NCI-H2029 treated with DMSO at 0.1 percent for 48 hours (cell line): ENCODE data around the gene CSTB.

ENCODE experiments used
- DNase-seq: peaks from one replicate; lab custom pipeline; 2025; lab: John Stamatoyannopoulos, UW

CSTB gene

DNA sequence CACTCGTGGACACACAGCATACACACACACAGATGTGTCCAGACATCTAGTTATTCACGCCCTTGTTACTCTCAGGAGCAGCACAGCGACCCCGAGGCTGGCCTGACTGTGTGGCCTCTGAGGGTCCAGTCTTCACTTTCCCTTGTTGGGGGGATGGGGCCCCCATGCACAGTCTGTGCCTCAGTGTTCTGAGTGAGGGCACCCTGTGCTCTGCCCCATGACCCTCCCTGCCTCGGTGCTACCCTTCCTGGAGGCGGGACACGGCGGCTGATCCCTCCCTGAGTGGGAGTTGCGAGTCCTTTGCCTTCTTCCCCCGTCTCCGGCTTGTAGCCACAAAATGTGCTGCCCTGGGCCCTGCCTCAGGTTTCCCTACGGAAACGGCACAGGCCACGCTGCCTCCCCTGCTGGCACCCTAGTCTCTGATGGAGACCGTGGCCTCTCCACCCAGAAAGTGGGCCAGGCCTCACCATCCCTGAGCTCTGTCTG is 8.6 kb downstream of the CSTB start:
- DNase-seq, result no peak

DNA sequence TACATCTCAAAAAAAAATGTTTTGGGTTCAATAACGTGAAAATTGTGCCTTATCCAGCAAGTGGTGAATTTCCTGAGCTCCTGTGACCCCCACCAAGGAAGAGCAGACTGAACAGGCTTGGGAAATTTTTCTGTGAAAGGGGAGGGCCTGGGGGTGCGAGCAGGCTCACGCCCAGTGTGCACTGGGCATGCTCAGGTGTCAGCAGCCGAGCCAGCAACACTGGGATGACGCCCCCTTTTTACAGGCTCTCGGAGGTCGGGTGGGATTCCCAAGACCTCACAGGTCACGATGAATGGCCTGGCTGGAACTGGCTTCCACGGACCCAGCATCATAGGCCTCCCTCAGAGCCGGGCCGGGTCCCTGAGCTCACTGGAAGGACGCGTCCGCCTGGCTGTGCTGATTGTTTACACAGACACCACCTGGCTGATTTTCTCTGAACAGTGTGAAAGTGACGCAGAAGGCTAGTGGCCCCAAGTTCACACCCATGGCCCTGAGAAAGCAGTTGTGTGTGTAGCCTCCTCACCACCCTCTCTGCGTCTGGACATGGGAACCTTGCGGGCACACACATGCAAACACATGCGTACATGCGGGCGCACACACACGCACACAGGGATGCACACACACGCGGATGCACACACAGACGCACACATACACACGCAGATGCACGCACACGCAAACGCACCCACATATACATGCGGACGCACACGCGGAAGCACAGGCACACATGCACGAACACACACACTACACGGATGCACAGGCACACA is 9.2 kb downstream of the CSTB start:
- DNase-seq, result no peak

DNA sequence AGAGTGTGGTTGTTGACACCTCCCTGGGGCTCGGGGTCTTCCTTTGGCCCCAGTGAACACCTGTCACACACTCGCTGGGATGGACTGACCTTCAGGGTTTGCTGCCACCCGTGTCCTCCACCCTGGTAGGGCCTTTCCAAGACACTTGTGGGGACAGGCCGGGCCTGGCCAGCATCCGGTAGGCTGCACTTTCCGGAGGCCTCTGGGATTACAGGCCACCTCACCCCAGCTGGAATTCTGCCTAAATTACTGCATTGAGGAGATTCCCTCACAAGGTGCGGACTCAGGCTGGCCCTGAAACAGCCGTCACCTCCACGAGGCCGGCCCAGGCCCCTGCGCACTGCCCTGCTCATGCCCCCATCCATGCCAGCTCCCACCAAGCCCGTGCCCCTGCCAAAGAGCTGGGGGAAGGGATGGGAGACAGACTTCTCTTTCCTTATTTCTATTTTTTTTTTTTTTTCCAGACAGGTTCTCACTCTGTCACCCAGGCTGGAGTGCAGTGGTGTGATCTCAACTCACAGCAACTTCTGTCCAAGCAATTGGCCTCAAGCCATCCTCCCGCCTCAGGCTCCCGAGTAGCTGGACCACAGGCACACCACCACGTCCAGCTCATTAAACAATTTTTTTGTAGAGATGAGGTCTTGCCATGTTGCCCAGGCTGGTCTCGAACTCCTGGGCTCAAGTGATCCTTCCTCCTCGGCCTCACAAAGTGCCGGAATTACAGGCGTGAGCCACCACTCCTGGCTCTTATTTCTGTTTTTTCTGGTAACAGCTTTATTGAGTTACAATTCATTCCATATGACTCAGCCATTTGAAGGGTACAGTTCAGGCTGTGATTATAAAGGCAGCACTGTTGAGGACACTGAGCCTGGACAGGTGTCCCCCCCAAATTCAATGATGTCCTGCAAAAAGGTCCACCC is 11.3 kb downstream of the CSTB start:
- DNase-seq, result no peak

DNA sequence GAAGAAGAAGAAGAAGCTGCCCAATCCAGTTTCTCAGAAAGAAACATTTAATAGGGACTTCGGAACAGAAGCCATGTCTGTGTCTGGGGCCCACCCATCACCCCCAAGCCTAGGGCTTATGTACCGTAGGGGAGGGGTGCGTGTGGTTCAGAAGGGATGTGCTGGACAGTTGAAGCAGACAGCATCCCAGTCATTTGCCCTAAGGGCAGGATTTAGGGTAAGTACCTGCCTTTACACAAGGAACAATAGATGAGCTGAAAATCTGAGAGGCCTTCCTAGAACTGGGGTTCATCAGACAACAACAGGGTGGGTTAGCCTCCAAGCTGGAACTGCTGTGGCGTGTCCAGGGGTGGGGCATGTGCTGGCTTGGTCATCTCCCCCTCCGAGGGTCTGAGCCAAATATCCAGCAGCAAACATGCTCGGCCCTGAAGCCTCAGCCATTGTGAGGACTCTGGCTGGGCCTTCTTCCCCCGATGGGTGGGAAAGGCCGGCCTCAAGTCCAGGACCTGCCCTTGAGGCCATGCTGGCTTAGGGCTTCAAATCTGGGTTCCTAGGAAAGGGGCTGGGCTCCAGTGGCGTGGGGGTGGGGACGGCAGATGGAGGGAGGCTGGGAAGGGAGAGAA is 12.1 kb downstream of the CSTB start:
- no peak for DNase-seq

DNA sequence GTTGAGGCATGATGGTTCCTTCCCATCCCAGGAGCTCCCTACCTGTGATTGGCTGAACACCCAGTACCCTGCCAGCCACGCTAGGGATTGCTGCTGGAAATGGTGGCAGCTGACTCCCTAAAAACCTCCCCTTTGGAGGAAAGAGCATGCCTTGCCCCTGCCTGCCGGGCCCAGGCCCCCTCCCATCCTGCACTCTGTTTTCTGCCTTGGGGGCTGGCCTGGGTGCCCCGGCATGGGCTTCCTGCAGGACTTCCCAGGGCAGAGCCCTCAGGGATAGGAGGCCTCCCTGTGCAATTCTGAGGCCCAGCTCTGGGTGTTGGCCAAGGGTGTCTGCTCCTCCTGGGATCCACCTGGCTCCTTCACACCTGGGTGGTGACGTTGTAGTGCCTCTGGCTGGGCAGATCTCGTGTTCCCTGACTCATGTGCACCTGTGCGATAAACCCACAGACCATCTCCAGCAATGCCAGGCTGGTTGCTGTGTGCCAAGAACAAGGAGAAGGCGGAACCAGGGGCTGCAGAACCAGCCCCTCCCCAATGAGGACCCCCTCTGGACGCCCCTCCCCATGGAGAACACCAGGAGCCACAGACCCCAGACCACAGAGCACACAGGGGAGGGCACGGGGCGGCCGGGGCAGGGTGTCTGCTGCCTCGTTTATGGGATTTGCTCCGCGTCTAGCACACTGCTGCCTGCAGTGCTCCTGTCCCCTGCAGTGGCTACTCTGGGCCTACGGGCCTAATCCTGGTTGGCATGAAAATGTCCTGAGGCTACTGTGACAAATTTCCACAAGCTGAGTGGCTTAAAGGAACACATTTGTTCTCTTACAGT is 13.6 kb downstream of the CSTB start:
- DNase-seq, result no peak

DNA sequence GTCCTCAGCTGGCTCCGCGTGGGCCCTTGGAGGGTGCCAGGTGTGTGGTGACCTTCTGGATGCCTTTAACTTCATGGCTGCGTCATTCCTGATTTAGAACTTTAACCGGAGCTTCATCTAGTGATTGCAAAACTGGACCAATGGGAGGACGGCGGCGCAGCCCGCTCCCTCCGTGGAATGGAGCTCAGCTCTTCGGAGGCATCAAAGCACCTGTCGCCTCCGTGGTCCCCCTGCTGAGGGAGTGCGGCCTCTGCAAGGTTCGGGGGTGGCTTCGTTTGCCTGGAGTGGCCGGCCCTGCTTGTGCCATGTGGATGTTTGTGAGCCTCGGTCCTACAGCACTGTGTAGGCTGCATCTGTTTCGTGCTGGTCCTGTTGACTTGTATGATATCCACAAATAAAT is 14.2 kb downstream of the CSTB start:
- DNase-seq, result no peak

DNA sequence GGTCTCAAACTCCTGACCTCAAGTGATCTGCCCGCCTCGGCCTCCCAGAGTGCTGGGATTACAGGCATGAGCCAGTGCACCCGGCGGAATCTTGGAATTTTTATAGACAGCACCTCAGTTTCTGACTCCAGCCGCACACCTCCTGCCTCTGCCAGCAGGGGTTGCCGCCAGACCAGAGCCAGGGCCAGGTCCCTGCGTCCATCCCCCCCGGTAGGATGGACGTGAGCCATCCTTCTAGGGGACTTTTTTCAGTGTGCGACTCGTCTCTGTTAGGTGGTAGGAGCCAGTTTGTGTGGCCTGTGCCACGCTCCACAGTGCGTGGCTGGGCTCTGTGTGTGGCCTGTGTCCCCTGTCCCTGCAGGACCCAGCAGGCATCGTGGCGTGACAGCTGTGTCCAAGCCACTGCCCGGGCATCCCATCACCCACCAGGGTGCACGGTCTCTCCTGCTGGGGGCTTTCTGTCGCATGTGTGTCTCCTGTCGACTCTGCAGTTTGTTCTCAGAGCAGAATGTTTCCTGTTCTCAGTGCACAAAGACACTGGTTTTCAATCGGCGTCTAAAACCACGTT is 15.6 kb downstream of the CSTB start:
- DNase-seq, result no peak

DNA sequence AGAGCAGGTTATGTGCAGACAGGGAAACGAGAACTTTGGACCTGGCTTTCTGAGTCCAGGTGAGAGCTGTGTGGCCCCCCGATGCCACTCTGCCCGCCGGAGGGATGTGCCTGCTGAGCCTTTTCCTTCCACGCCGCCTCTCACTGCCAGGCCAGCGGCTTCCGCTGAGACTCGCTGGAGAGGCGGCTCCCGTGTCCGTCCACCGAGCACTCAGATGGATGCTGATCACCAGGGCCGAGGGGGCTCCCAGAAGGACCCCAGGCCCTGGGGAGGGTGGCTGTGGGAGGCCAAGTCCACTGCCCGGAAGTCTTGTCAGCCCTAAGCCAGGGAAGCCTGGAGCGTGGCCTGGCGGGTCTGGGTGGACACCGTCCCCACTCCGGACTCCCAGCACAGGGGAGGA is 16.5 kb downstream of the CSTB start:
- no peak for DNase-seq

DNA sequence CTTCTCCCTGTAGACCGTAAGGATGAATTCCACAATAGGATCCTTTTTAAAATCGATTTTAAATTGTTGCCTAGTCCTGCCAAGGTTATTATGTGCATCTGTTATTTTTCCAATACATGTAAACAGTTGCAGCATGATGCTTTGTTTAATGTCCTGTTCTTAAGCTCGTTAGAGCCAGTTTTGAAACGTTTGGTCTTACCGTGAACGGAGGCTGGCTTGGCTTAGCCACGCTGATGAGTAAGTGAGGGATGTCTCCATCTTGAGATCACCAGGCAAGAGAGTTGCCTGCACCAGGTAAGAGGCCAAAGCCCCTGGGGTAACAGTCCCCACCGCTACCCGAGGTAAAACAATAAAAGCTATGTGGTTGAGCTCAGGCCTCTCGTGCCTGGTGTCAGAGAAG is 17.3 kb downstream of the CSTB start:
- no peak for DNase-seq

DNA sequence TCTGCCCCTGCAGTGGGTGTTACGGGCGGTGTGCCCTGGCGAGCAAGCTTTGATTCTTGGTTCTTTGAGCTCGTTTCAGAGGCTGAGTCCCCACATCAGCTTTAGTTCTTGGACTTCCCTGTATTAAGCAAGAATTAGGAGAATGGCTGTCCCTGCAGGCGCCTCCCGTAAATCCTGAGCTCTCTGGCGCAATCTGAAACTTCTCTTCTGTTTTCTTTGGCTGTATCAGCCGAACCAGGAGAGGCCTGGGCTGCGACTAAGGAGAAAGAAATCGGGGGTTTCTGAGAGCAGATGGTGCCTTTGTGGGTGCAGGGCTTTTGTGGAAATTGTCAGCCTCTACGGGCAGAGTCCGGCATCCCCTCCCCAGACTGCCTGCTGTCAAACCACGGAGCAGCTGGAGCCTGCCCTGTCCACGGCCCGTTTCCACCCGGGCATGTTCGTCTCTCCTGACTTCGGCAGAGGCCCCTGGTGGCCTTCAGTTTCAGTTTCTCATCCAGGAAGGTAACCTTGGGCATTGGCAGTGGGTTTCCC is 17.9 kb downstream of the CSTB start:
- no peak for DNase-seq

DNA sequence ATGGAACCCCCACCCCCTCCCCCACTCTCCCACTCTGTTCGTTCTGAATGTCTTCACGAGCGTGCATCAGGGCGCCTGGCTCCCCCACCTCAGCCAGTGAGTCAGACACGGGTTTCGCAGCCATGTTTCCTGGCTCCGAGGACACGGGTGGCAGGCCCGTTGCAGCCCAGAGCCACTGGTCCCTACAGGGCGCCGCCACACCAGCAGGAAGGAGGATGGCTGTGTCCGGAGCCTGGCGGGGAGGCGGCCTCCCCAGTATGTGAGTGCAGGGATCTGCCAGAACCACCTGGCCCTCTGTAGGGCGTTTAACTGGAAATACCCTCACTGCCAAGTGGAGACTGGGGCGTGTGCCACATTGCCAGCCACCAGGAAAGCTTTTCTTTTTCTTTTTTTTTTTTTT is 18.5 kb downstream of the CSTB start:
- no peak for DNase-seq

DNA sequence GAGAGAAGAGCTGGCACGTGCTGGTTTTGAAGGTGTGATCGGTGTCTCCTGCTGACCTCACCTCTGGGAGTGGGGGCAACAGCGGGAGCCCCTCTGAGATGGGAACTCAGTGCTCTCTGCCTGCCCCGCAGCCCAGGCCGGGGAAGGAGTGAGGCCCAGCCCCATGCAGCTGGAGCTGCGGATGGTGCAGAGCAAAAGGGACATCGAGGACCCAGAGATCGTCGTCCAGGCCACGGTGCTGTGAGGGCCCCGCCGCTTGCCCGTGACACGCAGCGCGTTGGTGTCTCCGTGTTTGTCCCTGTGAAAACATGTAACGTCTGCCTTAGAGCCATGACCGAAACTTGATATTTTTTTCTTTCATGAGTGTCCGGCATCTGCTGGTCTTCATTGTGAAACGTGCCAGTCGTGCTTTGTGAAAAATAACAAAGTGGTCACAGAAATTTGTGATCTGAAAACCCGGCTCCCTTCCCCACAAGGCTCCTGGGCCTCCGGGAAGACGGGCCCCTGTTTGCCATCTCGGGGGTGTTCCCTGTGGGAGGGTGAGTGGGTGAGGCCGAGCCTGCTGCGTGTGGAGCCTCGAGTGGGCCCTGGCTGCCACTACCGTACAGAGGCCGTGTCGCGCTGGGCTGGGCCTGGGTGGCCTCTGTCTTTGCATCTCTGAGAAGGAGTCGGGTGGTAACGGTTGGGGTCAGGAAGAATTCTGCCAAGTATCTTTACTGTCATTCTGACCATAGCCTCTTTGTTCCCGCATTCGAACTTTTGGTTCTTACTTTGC is 20.1 kb downstream of the CSTB start:
- DNase-seq, result no peak

DNA sequence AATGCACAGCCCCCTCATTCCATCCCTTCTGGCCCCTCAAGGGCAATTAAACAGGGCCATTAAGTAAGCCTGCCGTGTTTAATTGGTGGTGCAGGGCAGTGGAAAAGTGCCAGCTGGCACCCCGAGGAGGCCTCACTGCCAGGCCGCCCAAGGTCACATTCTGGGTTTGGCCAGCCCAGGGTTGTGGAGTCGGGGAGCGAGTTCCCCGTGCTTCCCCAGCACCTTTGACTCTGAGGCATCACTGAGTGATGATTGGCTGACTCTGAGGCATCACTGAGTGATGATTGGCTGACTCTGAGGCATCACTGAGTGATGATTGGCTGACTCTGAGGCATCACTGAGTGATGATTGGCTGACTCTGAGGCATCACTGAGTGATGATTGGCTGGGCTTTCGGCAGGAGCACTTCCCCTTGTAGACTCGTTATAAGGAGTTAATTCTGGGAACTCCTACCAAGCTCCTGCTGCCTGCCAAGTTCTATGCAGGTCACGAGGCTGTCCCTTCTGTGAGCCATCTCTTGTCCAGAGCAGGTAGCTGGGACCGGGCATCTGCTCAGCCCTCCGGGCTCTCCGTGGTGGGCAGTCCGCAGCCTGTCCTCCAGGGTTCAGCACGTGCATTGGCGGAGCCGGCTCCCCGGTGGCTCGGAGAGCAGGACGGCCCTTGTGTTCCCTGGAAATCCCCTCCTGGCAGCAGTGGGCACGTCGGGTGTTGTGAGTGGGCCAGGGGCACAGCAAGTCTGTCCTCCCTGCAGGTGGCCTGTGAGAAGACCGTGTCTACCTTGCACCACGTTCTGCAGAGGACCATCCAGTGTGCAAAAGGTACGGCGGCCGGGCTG is 20.9 kb downstream of the CSTB start:
- no peak for DNase-seq

DNA sequence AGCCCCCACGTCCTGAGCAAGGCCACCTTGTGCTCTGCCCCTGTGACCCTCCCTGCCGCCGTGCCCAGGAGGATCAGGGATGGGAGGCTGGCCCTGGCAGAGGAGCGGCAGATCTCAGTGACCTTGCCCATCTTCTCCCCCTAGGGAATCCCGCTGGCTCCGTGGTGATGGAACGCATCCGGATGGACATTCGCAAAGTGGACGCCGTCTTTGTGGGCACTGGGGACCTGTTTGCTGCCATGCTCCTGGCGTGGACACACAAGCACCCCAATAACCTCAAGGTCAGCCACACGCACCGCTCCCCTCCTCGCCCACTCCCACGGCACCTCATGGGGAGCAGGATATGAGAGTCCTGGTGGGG is 22.7 kb downstream of the CSTB start:
- no peak for DNase-seq

DNA sequence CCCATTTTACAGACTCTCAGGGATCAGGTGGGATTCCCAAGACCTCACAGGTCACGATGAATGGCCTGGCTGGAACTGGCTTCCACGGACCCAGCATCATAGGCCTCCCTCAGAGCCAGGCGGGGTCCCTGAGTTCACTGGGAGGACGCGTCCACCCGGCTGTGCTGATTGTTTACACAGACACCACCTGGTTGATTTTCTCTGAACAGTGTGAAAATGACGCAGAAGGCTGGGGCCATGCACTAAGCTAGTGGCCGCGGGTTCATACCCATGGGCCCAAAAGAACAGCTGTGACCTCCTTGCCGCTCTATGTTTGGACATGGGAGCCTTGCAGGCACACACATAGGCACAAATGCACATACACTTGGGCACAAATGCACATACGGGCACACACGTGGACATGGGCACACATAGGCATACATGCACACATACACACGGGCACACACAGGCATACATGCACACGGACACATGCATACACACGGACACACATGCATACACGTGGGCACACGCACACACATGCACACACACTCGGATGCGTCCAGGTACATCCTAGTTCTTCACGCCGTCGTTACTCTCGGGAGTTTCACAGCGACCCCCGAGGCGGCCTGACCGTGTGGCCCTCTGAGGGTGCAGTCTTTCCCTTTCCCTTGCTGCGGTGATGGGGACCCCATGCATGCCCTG is 23.2 kb downstream of the CSTB start:
- no peak for DNase-seq

DNA sequence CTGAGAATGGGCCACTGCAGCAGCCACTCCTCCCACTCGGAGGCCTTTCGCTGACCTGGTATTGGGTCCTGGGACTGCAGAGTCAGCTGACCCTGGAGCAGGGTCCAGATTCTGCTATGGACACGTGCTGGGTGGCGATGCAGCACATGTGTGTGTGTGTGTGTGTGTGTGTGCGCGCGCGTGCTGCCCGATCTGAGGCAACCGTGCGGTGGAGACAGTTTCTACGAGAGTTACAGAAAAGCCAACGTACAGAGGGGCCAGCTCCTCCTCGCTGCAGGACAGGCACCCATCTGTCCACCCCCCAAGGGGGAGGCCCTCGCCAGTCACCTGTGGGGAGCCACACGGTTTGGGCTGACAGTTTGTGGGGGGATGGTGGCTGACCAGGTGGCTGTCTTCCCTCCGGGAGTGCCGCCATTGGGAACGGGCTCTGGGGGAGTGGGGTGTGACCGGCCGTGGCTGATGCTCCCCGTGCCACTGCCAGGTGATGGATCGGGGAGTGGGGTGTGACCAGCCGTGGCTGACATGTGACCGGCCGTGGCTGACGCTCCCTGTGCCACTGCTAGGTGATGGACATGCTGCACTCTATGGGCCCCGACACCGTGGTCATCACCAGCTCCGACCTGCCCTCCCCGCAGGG is 24.0 kb downstream of the CSTB start:
- no peak for DNase-seq

DNA sequence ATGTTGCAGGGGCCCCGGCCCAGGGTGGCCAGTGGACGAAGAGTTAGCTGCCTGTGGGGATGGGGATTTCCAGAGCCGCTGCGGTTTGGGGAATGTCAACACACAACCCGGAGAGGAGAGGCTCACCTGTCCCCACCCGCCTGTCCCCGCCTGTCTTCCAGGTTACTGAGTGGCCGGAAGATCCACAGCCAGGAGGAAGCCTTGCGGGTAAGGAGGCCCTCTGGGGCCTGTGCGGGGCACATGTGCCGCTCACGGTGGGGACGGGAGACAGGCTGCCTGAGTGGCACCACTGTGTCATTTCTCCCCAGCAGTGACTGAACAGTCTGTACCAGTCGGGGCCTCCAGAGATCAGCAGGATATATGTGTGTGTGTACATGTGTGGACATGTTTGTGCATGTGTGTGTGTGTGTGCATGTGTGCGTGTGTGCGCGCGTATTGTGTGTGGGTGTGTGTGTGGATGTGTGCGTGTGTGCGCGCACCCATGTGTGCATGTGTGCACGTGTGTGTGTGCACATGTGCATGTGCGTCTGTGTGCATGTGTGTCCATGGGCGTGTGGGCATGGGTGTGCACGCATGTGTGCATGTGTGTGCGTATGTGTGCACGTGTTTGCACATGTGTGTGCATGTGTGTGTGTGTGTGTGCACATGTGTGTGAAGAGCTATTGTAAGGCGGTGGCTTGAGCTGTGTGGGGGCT is 25.6 kb downstream of the CSTB start:
- DNase-seq, result no peak
